Stomach (tissue), 9 donors: Measurements from ENCODE around the gene ZNF746. TPM values are rescaled to one million over a fixed set of nuclear protein-coding genes. Genes with fewer than 3 reads are reported as not detected.
A peak's percentile ranks its signal among the peaks of the same experiment; 100 is the strongest.

Experiments
- DNase-seq, 2 donors: peaks; one replicate each; pipeline versions ENCODE4 v3.0.0 to v3.0.0-alpha.2; 2013 to 2019
- H3K27ac ChIP-seq, 5 donors: fragments of 200-600 bp in 4 of 5; sonication (generic) in 4 of 5; one replicate each; pipeline ENCODE4 v1.5.1; 2013 to 2019; ENCODE audit warnings: mild to moderate bottlenecking in 1 of 5, moderate library complexity in 1 of 5
- H3K27me3 ChIP-seq, 3 donors: fragments of 200-600 bp; sonication (generic); one replicate each; pipeline ENCODE4 v1.5.1; 2017 to 2019; ENCODE audit warnings: mixed run types in 1 of 3
- H3K36me3 ChIP-seq, 4 donors: fragments of 200-600 bp; sonication (generic); 1 replicate in 3 of 4; 2 replicates in 1 of 4; pipeline ENCODE4 v1.5.1; 2016 to 2019
- H3K4me1 ChIP-seq, 4 donors: fragments of 200-600 bp; sonication (generic); one replicate each; pipeline ENCODE4 v1.5.1; 2016 to 2019
- H3K4me3 ChIP-seq, 4 donors: fragments of 200-600 bp; sonication (generic) in 3 of 4; one replicate each; pipeline ENCODE4 v1.5.1; 2016 to 2019; ENCODE audit warnings: mild to moderate bottlenecking in 1 of 4
- H3K9me3 ChIP-seq, 4 donors: fragments of 200-600 bp; sonication (generic); one replicate each; pipeline ENCODE4 v1.5.1; 2016 to 2019
- CTCF ChIP-seq, 7 experiments: fragments of 450-650 bp in 4 of 7; fragments of 200-600 bp in 3 of 7; sonication (generic) in 3 of 7; IDR thresholded peaks; one replicate each; pipeline ENCODE4 v1.5.1; 2016 to 2019; ENCODE audit warnings: antibody characterized with exemption in 7 of 7, control low read depth in 2 of 7, mild to moderate bottlenecking in 1 of 7
- EP300 ChIP-seq: sonication (generic); formaldehyde crosslinking; IDR thresholded peaks from one replicate; pipeline ENCODE4 v1.6.1; 2017; ENCODE audit warnings: antibody characterized with exemption
- POLR2A ChIP-seq, 4 donors: fragments of 450-650 bp; IDR thresholded peaks; one replicate each; pipeline ENCODE4 v1.6.1; 2016; ENCODE audit warnings: antibody characterized with exemption in 4 of 4, control low read depth in 2 of 4, mild to moderate bottlenecking in 1 of 4, moderate library complexity in 1 of 4
- POLR2AphosphoS5 ChIP-seq, 3 donors: sonication (generic); formaldehyde crosslinking; IDR thresholded peaks; one replicate each; pipeline ENCODE4 v1.6.1; 2016; ENCODE audit warnings: antibody characterized with exemption in 3 of 3
- WGBS, 5 donors: extraction: QIAGEN DNeasy Blood & Tissue Kit in 3 of 5; methylation state at CpG; one replicate each; pipeline versions ENCODE4 v1.1.5 to v1.1.7; 2013 to 2018; 5-methylcytosine and 5-hydroxymethylcytosine counted together
- intact Hi-C: fragments of 100-400 bp; cut with DNase I; formaldehyde crosslinking; loops from one replicate; pipeline ENCODE4 v1.15.1; 2023; ENCODE audit warnings: low total_unique reads
- polyA plus RNA-seq, 3 donors: library from polyadenylated mRNA; stranded (reverse); fragments of 200-250 nt; gene quantifications; one replicate each; pipeline ENCODE4 v1.2.3, GENCODE V29; 2013
- total RNA-seq, 5 donors: library from RNA; depleted of rRNA; stranded (reverse); fragments of >200 nt; gene quantifications; one replicate each; pipeline versions ENCODE4 v1.1.0 to v1.2.3, GENCODE V29; 2014 to 2016
- donor health status: healthy with polysubstance abuse.
- donor health status: Bipolar disorder and iron deficiency.
- donor health status: healthy.

Gene ZNF746
- total and polyA plus RNA-seq, 8 donors = 4.7 to 128 (median 18.3) TPM

- Histone ChIP-seq H3K27me3 (no peaks in the 10 kb centered on the region), H3K4me1 (peaks cover 6 to 20% (median 17%) of the 10 kb centered on the region in 4 donors), H3K36me3 (no peaks in the 10 kb centered on the region), H3K4me3 (peak overlapping the region; percentile 43 to 56 (median 52)), H3K9me3 (no peaks in the 10 kb centered on the region), H3K27ac (peak overlapping the region; percentile 72 to 81 (median 74))
- TF ChIP-seq CTCF (IDR thresholded peaks at IDR 0.05) = no peak
- no peak for TF ChIP-seq EP300
- no peak for TF ChIP-seq POLR2A (IDR thresholded peaks at IDR 0.05)
- TF ChIP-seq POLR2AphosphoS5 (IDR thresholded peaks at IDR 0.05) = no peak
- WGBS, 5 donors = 3 to 7% (median 6%) methylated on average over 10 to 35 of the region's 35 CpGs
- intact Hi-C loops = no loop called here
- peak; percentile 31 to 51 for DNase-seq
These were observed 74.7 kb downstream of the ZNF746 start for GRCh38 chr7:149422914-149423301.

Other genes starting within 250 kb of the ZNF746 start
- gene ZNF783, start 235.6 kb downstream of the ZNF746 start, total RNA-seq = 10 to 100 TPM in 4 of 5 donors, 1 to 10 TPM in 1; 8.5 to 31.2 (median 15.4) TPM
- gene ZNF783, start 235.6 kb downstream of the ZNF746 start, polyA plus RNA-seq = 1 to 10 TPM; 3.7 to 6.5 (median 4.1) TPM
- 10 to 100 TPM in 1 of 5 donors, 1 to 10 TPM in 4; 1.2 to 15.2 (median 4.5) TPM for gene ZNF777, start 36.7 kb downstream of the ZNF746 start, total RNA-seq
- gene ZNF777, start 36.7 kb downstream of the ZNF746 start, polyA plus RNA-seq = 1 to 10 TPM; 5.2 to 6.1 (median 5.3) TPM